Astrocyte (in vitro differentiated cells and primary cell): ENCODE results near the gene BST1.

Experiments
- CTCF ChIP-seq: IDR thresholded peaks from 2 replicates; pipeline ENCODE4 v1.5.1; 2011; ENCODE audit warnings: low read depth, mild to moderate bottlenecking, inconsistent platforms, low read length, moderate library complexity; ENCODE audit not compliant: insufficient read depth
- EZH2 ChIP-seq: IDR thresholded peaks from 2 replicates; pipeline ENCODE4 v1.6.1; 2012; ENCODE audit warnings: mild to moderate bottlenecking, low read length, inconsistent platforms; ENCODE audit not compliant: insufficient read depth

- TF ChIP-seq CTCF (no peak), EZH2 (no peak)
Measured at GRCh38 chr4:15714646-15715435, 12.0 kb downstream of the BST1 start.
